HepG2 (cell line): ENCODE data around the gene ZBTB21. TPM values are rescaled to one million over a fixed set of nuclear protein-coding genes. Genes with fewer than 3 reads are reported as not detected.

Experiments
- ATAC-seq: fragments of 200-7000 bp; cut with Tn5 transposase; 3 replicates; pipeline ENCODE4 v1.9.1; 2020; ENCODE audit warnings: mild to moderate bottlenecking, moderate library complexity
- BruUV-seq: library from RNA; stranded (reverse); fragments of 400-500 nt; replicated peaks from 2 replicates; lab custom pipeline; 2021; lab: Mats Ljungman, UMichigan
- CTCF ChIA-PET: fragments of 300-600 bp; formaldehyde crosslinking; extraction: SDS; loops from one replicate; lab custom pipeline; 2021; ENCODE audit warnings: low total read pairs, inconsistent platforms, low intra/inter-chr PET ratio; lab: Yijun Ruan, JAX
- POLR2A ChIA-PET: fragments of 350-600 bp; sonication (Branson Sonifier 250); formaldehyde crosslinking; loops from one replicate; lab custom pipeline; 2020; ENCODE audit warnings: antibody characterized with exemption, inconsistent platforms; lab: Yijun Ruan, JAX
- DNase-seq: peaks from one replicate; pipeline ENCODE4 v3.0.0-alpha.2; 2015; ENCODE audit warnings: low spot score
- FAIRE-seq: peaks from 3 replicates; lab custom pipeline; 2011; peaks lifted over from hg19 to GRCh38; lab: Jason Lieb, UNC
- H2AFZ ChIP-seq: one replicate; pipeline ENCODE4 v1.6.1; 2011; ENCODE audit warnings: low read length, inconsistent platforms
- H3K27ac ChIP-seq: fragments of 300-600 bp; 3 replicates; pipeline ENCODE4 v1.8.0; 2011; ENCODE audit warnings: mixed run types, mild to moderate bottlenecking, mixed read lengths, low read length, inconsistent platforms; ENCODE audit not compliant: insufficient read depth; ENCODE audit errors: extremely low read length
- H3K27me3 ChIP-seq, 2 experiments: fragments of 200-600 bp in 1 of 2; 2 replicates in 1 of 2; 3 replicates in 1 of 2; pipeline versions ENCODE4 v1.6.0 to v1.8.0; 2011; ENCODE audit warnings: low read length in 2 of 2, mild to moderate bottlenecking in 2 of 2, moderate library complexity in 2 of 2, inconsistent platforms in 1 of 2; ENCODE audit not compliant: insufficient read depth in 2 of 2, control insufficient read depth in 1 of 2
- H3K36me3 ChIP-seq, 2 experiments: fragments of 200-600 bp in 1 of 2; replicated peaks in 1 of 2; 2 replicates in 1 of 2; 3 replicates in 1 of 2; pipeline versions ENCODE4 v1.5.1 to v1.8.0; 2011; ENCODE audit warnings: low read length in 2 of 2, inconsistent platforms in 1 of 2; ENCODE audit not compliant: insufficient read depth in 2 of 2, control insufficient read depth in 1 of 2
- H3K4me1 ChIP-seq: 2 replicates; pipeline ENCODE4 v1.5.1; 2012; ENCODE audit warnings: low read length, inconsistent platforms; ENCODE audit not compliant: insufficient read depth
- H3K4me2 ChIP-seq: 2 replicates; pipeline ENCODE4 v1.6.0; 2011; ENCODE audit warnings: low read depth, low read length, inconsistent platforms
- H3K4me3 ChIP-seq, 3 experiments: fragments of 200-600 bp in 1 of 3; sonication (generic), shearing (Covaris generic) in 1 of 3; replicated peaks in 1 of 3; 2 replicates each; pipeline ENCODE4 v1.5.1; 2011 to 2016; ENCODE audit warnings: low read length in 3 of 3, inconsistent platforms in 2 of 3, low read depth in 2 of 3, mild to moderate bottlenecking in 2 of 3, control low read depth in 1 of 3, mixed read lengths in 1 of 3; ENCODE audit not compliant: insufficient read depth in 1 of 3
- H3K79me2 ChIP-seq: one replicate; pipeline ENCODE4 v1.6.1; 2011; ENCODE audit warnings: low read length, inconsistent platforms; ENCODE audit not compliant: insufficient read depth
- H3K9ac ChIP-seq: 2 replicates; pipeline ENCODE4 v1.6.0; 2011; ENCODE audit warnings: mild to moderate bottlenecking, low read depth, low read length, inconsistent platforms; ENCODE audit not compliant: insufficient read depth
- H3K9me3 ChIP-seq: 2 replicates; pipeline ENCODE4 v1.5.1; 2012; ENCODE audit warnings: mild to moderate bottlenecking, low read length
- H4K20me1 ChIP-seq: 2 replicates; pipeline ENCODE4 v1.6.0; 2011; ENCODE audit warnings: inconsistent platforms, mild to moderate bottlenecking, low read length, moderate library complexity; ENCODE audit not compliant: insufficient read depth
- U2AF2 ChIP-seq: fragments of 200-400 bp; formaldehyde crosslinking; IDR thresholded peaks from 2 replicates; pipeline ENCODE4 v1.6.1; 2017; ENCODE audit warnings: low read depth, mild to moderate bottlenecking, low read length
- ZNF263 ChIP-seq: sonication (generic); formaldehyde crosslinking; IDR thresholded peaks from 2 replicates; pipeline ENCODE4 v1.4.0; 2020; ENCODE audit warnings: missing genetic modification reagents
- WGBS: methylation state at CpG from one replicate; pipeline ENCODE4 v1.1.6; 2017; ENCODE audit warnings: low lambda C conversion rate; 5-methylcytosine and 5-hydroxymethylcytosine counted together
- in situ Hi-C: cut with HindIII; loops from 2 replicates; pipeline ENCODE4 v1.10.0; 2017; ENCODE audit warnings: low pct_unique_long_range_greater_than_20kb; ENCODE audit not compliant: extremely low pct_ligation_motif_present
- intact Hi-C: fragments of 100-400 bp; cut with micrococcal nuclease; formaldehyde crosslinking; loops from one replicate; pipeline ENCODE4 v1.10.0; 2022; ENCODE audit not compliant: unreplicated experiment
- polyA plus RNA-seq, 8 experiments: library from polyadenylated mRNA; depleted of rRNA in 3 of 8; stranded (reverse) in 7 of 8; unstranded in 1 of 8; fragments of >200 nt; fragmentation: Illumina TruSeq in 4 of 8; extraction: Trizol in 4 of 8; gene quantifications; 2 replicates each; pipeline versions ENCODE4 v1.2.1 to v1.2.3, GENCODE V29; 2011 to 2016; ENCODE audit warnings: low read depth in 4 of 8, missing spikeins in 1 of 8, mixed read lengths in 1 of 8; ENCODE audit not compliant: insufficient read depth in 1 of 8
- total RNA-seq, 5 experiments: library from RNA; depleted of rRNA; stranded (reverse); fragments of >200 nt; fragmentation: Illumina TruSeq; extraction: Trizol; gene quantifications; 2 replicates each; pipeline ENCODE4 v1.2.3, GENCODE V29; 2016; ENCODE audit warnings: low read depth in 1 of 5
- TF ChIP-seq, protein P1 (sequence below): sonication (generic); formaldehyde crosslinking; IDR thresholded peaks from 2 replicates; pipeline ENCODE4 v1.4.0; 2020; ENCODE audit warnings: missing genetic modification reagents
- TF ChIP-seq, protein P2 (sequence below): sonication (generic); formaldehyde crosslinking; IDR thresholded peaks from 2 replicates; pipeline ENCODE4 v1.8.1; 2022; ENCODE audit warnings: mild to moderate bottlenecking, missing genetic modification reagents

The ZBTB21 gene
- total and polyA plus RNA-seq, 2 of the 13 experiments (the other 11 are each of a cell fraction or from before 2014, with no cell fraction given): 4.5 to 6.1 TPM

DNA sequence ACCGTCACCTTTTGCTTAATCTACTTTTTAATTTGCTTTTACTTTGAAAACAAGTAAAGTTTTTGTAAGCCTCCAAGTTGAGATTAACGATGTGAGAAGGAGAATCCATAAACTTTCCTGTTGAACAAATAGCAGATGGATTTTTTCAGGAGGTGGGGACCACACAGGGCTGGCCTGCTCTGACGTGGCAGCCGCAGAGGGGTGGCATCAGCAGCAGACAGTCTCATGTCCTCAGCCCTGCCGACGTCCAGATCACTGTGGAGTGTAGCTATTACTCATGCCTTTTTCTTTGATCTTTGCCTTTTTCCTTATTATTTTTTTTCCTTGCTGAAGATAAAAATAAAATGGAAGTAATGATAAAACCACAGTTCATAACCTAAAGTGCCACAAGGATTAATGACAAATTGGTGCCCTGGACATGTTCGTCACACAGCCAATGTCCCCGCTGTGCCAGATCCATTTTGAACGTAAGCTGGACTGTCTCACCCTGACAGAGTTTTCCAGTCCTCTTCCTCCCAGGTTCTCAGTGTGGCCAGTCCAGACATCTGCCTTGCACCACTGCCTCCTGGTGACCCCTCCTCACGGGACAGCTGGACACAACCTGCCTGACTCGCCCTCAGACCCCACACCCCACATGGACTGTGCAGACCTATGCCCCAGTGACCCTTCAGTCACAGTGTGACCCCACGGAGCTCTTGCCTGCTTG lies 15.4 kb upstream of the ZBTB21 start (continued):
- TF ChIP-seq, protein P1, sequence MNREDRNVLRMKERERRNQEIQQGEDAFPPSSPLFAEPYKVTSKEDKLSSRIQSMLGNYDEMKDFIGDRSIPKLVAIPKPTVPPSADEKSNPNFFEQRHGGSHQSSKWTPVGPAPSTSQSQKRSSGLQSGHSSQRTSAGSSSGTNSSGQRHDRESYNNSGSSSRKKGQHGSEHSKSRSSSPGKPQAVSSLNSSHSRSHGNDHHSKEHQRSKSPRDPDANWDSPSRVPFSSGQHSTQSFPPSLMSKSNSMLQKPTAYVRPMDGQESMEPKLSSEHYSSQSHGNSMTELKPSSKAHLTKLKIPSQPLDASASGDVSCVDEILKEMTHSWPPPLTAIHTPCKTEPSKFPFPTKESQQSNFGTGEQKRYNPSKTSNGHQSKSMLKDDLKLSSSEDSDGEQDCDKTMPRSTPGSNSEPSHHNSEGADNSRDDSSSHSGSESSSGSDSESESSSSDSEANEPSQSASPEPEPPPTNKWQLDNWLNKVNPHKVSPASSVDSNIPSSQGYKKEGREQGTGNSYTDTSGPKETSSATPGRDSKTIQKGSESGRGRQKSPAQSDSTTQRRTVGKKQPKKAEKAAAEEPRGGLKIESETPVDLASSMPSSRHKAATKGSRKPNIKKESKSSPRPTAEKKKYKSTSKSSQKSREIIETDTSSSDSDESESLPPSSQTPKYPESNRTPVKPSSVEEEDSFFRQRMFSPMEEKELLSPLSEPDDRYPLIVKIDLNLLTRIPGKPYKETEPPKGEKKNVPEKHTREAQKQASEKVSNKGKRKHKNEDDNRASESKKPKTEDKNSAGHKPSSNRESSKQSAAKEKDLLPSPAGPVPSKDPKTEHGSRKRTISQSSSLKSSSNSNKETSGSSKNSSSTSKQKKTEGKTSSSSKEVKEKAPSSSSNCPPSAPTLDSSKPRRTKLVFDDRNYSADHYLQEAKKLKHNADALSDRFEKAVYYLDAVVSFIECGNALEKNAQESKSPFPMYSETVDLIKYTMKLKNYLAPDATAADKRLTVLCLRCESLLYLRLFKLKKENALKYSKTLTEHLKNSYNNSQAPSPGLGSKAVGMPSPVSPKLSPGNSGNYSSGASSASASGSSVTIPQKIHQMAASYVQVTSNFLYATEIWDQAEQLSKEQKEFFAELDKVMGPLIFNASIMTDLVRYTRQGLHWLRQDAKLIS (CRISPR knock-in tag): no peak
- TF ChIP-seq, protein P2, sequence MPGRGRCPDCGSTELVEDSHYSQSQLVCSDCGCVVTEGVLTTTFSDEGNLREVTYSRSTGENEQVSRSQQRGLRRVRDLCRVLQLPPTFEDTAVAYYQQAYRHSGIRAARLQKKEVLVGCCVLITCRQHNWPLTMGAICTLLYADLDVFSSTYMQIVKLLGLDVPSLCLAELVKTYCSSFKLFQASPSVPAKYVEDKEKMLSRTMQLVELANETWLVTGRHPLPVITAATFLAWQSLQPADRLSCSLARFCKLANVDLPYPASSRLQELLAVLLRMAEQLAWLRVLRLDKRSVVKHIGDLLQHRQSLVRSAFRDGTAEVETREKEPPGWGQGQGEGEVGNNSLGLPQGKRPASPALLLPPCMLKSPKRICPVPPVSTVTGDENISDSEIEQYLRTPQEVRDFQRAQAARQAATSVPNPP: no peak
- TF ChIP-seq U2AF2 (no peak), ZNF263 (CRISPR knock-in tag) (no peak)

DNA sequence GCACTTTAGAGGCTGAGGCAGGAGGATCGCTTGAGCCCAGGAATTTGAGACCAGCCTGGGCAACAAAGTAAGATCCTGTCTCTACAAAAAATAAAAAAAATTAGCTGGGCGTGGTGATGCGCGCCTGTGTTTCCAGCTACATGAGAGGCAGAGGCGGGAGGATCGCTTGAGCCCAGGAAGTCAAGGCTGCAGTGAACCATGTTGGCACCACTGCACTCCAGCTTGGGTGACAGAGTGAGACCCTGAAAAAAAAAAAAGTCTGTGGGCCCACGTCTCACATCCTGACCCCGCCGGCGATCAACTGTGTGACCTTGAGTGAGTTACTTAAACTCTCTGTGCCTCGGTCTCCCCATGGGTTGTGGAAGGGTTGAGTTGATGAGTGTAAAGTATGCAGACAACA lies 12.7 kb upstream of the ZBTB21 start:
- no TSS peak for BruUV-seq
- H3K9me3 ChIP-seq: no peaks in the 10 kb centered on the region
- TF ChIP-seq, protein P2: no peak
- TF ChIP-seq, all 625 proteins: peak for 0
- no peak for ATAC-seq
- ChIA-PET CTCF (no interaction called here), POLR2A (no interaction called here)
- H2AFZ ChIP-seq: no peak overlapping the region
- H3K27me3 ChIP-seq: peaks cover 6 to 71% of the 10 kb centered on the region in 2 experiments
- no peaks in the 10 kb centered on the region for H3K4me1 ChIP-seq
- no peaks in the 10 kb centered on the region for H4K20me1 ChIP-seq
- no peaks in the 10 kb centered on the region for H3K36me3 ChIP-seq
- no peak overlapping the region for H3K4me3 ChIP-seq
- H3K79me2 ChIP-seq: no peaks in the 10 kb centered on the region
- intact Hi-C loops (no loop called here), in situ Hi-C loops (no loop called here)
- no peak overlapping the region for H3K27ac ChIP-seq
- H3K9ac ChIP-seq: no peak overlapping the region
- WGBS: 81% methylated on average over 11 of the region's 11 CpGs
- no peak for DNase-seq
- H3K4me2 ChIP-seq: no peak overlapping the region
- no peak for FAIRE-seq
